ENCODE measurements around the gene OXSM. TPM values are rescaled to one million over a fixed set of nuclear protein-coding genes. Genes with fewer than 3 reads are reported as not detected.

The OXSM gene
- total and polyA plus RNA-seq, 12 donors: 12.7 to 26.1 (median 16.1) TPM

DNA sequence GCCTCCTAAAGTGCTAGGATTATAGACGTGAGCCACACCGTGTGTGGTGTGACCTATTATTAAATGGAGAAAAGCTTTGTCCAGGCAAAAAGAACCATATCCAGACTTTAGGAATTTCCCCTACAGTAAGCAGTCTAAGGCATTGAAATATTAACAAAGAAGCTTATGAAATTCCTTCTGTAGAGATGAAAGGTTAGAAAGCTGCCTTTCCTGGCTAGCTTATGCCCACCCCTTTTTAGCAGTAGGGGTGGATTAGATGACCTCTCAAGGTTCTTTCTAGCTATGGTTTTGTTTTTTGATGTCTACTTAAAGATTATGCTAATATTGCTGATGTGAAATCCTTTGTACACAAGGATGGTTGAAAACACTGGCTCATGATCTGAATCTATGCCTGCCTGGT is 13.9 kb downstream of the OXSM start:
- TF ChIP-seq, protein P1, sequence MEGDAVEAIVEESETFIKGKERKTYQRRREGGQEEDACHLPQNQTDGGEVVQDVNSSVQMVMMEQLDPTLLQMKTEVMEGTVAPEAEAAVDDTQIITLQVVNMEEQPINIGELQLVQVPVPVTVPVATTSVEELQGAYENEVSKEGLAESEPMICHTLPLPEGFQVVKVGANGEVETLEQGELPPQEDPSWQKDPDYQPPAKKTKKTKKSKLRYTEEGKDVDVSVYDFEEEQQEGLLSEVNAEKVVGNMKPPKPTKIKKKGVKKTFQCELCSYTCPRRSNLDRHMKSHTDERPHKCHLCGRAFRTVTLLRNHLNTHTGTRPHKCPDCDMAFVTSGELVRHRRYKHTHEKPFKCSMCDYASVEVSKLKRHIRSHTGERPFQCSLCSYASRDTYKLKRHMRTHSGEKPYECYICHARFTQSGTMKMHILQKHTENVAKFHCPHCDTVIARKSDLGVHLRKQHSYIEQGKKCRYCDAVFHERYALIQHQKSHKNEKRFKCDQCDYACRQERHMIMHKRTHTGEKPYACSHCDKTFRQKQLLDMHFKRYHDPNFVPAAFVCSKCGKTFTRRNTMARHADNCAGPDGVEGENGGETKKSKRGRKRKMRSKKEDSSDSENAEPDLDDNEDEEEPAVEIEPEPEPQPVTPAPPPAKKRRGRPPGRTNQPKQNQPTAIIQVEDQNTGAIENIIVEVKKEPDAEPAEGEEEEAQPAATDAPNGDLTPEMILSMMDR (IDR thresholded peaks at IDR 0.05): no peak
- WGBS, 2 donors: 82 to 89% methylated on average over 2 of the region's 2 CpGs
- H3K4me1 ChIP-seq: no peaks in the 10 kb centered on the region
- no peak overlapping the region for H3K27ac ChIP-seq
- no peak for DNase-seq
- intact Hi-C loops (cut with DNase I): no loop called here
- no peak for ATAC-seq
- H3K27me3 ChIP-seq: peaks cover 0 to 34% (median 3%) of the 10 kb centered on the region in 7 donors
- H3K4me3 ChIP-seq: no peak overlapping the region
- no peaks in the 10 kb centered on the region for H3K36me3 ChIP-seq
- no peaks in the 10 kb centered on the region for H3K9me3 ChIP-seq

- ATAC-seq: no peak
- 95 to 96% methylated on average over 1 of the region's 1 CpG for WGBS, 2 donors
Observed at GRCh38 chr3:25804676-25805075, 14.8 kb downstream of the OXSM start.

GRCh38 chr3:25812644-25813043 is 22.8 kb downstream of the OXSM start:
- Histone ChIP-seq H3K27ac (no peak overlapping the region), H3K4me3 (no peak overlapping the region), H3K36me3 (no peaks in the 10 kb centered on the region), H3K27me3 (peaks cover 0 to 13% (median 0%) of the 10 kb centered on the region in 7 donors), H3K9me3 (peaks cover 0 to 25% (median 0%) of the 10 kb centered on the region in 11 donors), H3K4me1 (no peaks in the 10 kb centered on the region)
- no peak for ATAC-seq
- TF ChIP-seq, protein P1 (IDR thresholded peaks at IDR 0.05): no peak
- WGBS, 2 donors: 90 to 94% methylated on average over 4 of the region's 4 CpGs
- intact Hi-C loops (cut with DNase I): no loop called here
- no peak for DNase-seq

More at GRCh38 chr3:25804676-25805075, 14.8 kb downstream of the OXSM start:
- Histone ChIP-seq H3K4me3 (no peak overlapping the region), H3K36me3 (no peaks in the 10 kb centered on the region), H3K4me1 (no peaks in the 10 kb centered on the region), H3K9me3 (no peaks in the 10 kb centered on the region), H3K27me3 (peaks cover 0 to 34% (median 3%) of the 10 kb centered on the region in 7 donors), H3K27ac (no peak overlapping the region)
- intact Hi-C loops (cut with DNase I): no loop called here
- no peak for DNase-seq
- TF ChIP-seq, protein P1 (IDR thresholded peaks at IDR 0.05): no peak

DNA sequence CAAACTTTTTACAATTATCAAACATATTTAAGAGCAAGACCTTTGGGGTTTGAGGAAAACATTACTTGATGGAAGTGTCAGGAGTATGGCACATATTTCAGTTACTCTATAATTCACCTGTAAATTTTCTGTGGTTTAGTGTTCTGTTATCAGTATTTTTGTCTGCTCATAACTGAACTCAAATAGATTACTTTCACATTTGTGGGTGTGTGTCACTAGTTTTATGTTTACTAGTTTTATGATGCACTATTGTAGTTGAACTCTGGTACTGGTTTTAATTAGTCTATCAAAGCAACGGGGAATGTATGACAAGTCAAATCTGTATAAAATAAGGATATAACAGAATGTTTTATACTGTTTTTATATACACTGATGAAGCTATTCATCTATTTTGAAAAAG is 27.2 kb downstream of the OXSM start:
- 81 to 89% methylated on average over 1 of the region's 1 CpG for WGBS, 2 donors
- no peak for ATAC-seq
- TF ChIP-seq, protein P1 (IDR thresholded peaks at IDR 0.05): no peak

More for the DNA sequence above, 27.2 kb downstream of the OXSM start:
- intact Hi-C loops (cut with DNase I): no loop called here
- H3K27me3 ChIP-seq: peaks cover 0 to 4% (median 0%) of the 10 kb centered on the region in 7 donors
- H3K9me3 ChIP-seq: peaks cover 0 to 25% (median 0%) of the 10 kb centered on the region in 11 donors
- peaks cover 0 to 7% (median 0%) of the 10 kb centered on the region in 9 donors for H3K4me1 ChIP-seq
- no peak for DNase-seq
- H3K27ac ChIP-seq: no peak overlapping the region
- H3K36me3 ChIP-seq: no peaks in the 10 kb centered on the region
- H3K4me3 ChIP-seq: no peak overlapping the region
